Muscle layer of colon (tissue), 2 donors: ENCODE measurements around the gene OR2L8.
"Not testable (repeated sequence)": the region's sequence is repeated elsewhere in the genome, so short reads cannot be mapped to it uniquely, and the experiment has no call there.

Experiments used
- H3K27ac ChIP-seq: one replicate; pipeline ENCODE4 v1.7.0; 2013; ENCODE audit warnings: low read depth, mild to moderate bottlenecking, low read length, moderate library complexity
- H3K27me3 ChIP-seq, 2 donors: one replicate each; pipeline ENCODE4 v1.7.0; 2013; ENCODE audit warnings: low read length in 2 of 2, mild to moderate bottlenecking in 2 of 2; ENCODE audit not compliant: insufficient read depth in 2 of 2, control insufficient read depth in 1 of 2
- H3K36me3 ChIP-seq: one replicate; pipeline ENCODE4 v1.7.0; 2013; ENCODE audit warnings: mild to moderate bottlenecking, low read length; ENCODE audit not compliant: insufficient read depth
- H3K4me1 ChIP-seq: one replicate; pipeline ENCODE4 v1.7.0; 2013; ENCODE audit warnings: mild to moderate bottlenecking, low read length; ENCODE audit not compliant: insufficient read depth
- H3K4me3 ChIP-seq, 2 donors: one replicate each; pipeline ENCODE4 v1.7.0; 2013; ENCODE audit warnings: low read length in 2 of 2, low read depth in 1 of 2, mild to moderate bottlenecking in 1 of 2, moderate library complexity in 1 of 2
- H3K9ac ChIP-seq: one replicate; pipeline ENCODE4 v1.7.0; 2013; ENCODE audit warnings: low read length
- H3K9me3 ChIP-seq: one replicate; pipeline ENCODE4 v1.7.0; 2013; ENCODE audit warnings: mild to moderate bottlenecking, low read length
- donor health status: abdominal sarcoma.
- donor health status: Adenocarcinoma of cecum.

The OR2L8 gene

DNA sequence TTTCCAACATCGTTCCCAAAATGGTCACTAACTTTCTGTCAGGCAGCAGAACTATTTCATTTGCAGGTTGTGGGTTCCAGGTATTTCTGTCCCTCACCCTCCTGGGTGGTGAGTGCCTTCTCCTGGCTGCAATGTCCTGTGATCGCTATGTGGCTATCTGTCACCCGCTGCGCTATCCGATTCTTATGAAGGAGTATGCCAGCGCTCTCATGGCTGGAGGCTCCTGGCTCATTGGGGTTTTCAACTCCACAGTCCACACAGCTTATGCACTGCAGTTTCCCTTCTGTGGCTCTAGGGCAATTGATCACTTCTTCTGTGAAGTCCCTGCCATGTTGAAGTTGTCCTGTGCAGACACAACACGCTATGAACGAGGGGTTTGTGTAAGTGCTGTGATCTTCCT is 14.7 kb upstream of the OR2L8 start:
- no peaks in the 10 kb centered on the region for H3K4me1 ChIP-seq
- no peak overlapping the region for H3K27ac ChIP-seq
- no peak overlapping the region for H3K4me3 ChIP-seq
- H3K27me3 ChIP-seq, result peaks cover 0 to 7% of the 10 kb centered on the region in 2 donors
- no peak overlapping the region for H3K9ac ChIP-seq
- H3K9me3 ChIP-seq, result no peaks in the 10 kb centered on the region
- no peaks in the 10 kb centered on the region for H3K36me3 ChIP-seq

- Histone ChIP-seq H3K36me3 (no peaks in the 10 kb centered on the region), H3K27me3 (peaks cover 0 to 7% of the 10 kb centered on the region in 2 donors), H3K4me1 (no peaks in the 10 kb centered on the region), H3K4me3 (no peak overlapping the region), H3K27ac (no peak overlapping the region), H3K9me3 (no peaks in the 10 kb centered on the region), H3K9ac (no peak overlapping the region)
Measured at GRCh38 chr1:247935781-247936180, 12.9 kb upstream of the OR2L8 start.

GRCh38 chr1:247936415-247936814 is 12.2 kb upstream of the OR2L8 start:
- Histone ChIP-seq H3K27me3 (peaks cover 0 to 7% of the 10 kb centered on the region in 2 donors), H3K36me3 (no peaks in the 10 kb centered on the region), H3K9me3 (no peaks in the 10 kb centered on the region), H3K27ac (no peak overlapping the region), H3K4me1 (no peaks in the 10 kb centered on the region), H3K9ac (no peak overlapping the region), H3K4me3 (no peak overlapping the region)

- H3K9me3 ChIP-seq, H3K36me3 ChIP-seq, H3K27ac ChIP-seq, H3K27me3 ChIP-seq, H3K4me3 ChIP-seq, H3K9ac ChIP-seq, H3K4me1 ChIP-seq: not testable (repeated sequence)
Measured at GRCh38 chr1:247936965-247937734, 11.5 kb upstream of the OR2L8 start.

GRCh38 chr1:247942624-247943023 is 6.0 kb upstream of the OR2L8 start:
- H3K9me3 ChIP-seq, result no peaks in the 10 kb centered on the region
- H3K36me3 ChIP-seq, result no peaks in the 10 kb centered on the region
- H3K27me3 ChIP-seq, result no peaks in the 10 kb centered on the region
- no peak overlapping the region for H3K27ac ChIP-seq
- H3K4me3 ChIP-seq, result no peak overlapping the region
- H3K4me1 ChIP-seq, result no peaks in the 10 kb centered on the region
- no peak overlapping the region for H3K9ac ChIP-seq

DNA sequence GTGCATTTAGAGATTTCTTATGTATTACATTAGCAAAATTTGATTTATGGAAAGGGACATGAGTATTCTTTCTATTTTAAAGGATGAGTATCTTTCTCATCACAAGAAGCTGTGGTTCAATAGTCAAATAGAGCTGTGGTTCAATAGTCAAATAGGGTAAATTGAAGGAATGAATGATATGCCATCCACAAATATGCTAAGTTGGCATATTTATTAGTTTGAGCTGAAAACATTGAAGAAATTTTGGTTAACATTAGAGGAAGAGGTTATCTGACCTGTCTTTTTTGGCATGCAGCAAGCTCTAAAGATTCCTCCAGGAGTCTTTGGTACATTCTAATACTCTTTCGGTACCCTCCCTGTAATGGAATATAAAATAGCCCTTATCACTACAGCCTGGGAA is 4.8 kb downstream of the OR2L8 start:
- Histone ChIP-seq H3K9ac (no peak overlapping the region), H3K27me3 (no peaks in the 10 kb centered on the region), H3K4me3 (no peak overlapping the region), H3K9me3 (no peaks in the 10 kb centered on the region), H3K36me3 (no peaks in the 10 kb centered on the region), H3K27ac (no peak overlapping the region), H3K4me1 (no peaks in the 10 kb centered on the region)

DNA sequence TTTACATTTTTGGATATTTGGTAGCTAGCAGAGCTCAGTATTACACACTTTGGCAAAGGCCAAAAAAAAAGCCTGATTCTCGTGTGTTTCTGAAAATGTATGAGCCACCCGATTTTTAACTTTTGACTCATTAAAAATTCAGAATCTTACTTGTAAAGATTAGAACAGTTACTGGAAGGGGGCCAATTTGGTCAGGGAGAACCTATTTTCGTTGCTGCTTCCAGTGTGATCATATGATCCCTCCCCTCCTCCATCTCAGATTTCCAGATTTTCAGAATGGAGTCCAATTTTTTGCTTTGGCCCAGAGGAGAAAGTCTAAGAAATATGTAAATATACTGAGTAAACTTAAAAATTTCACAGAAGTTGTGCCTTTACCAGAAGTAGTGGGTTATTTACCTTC is 13.1 kb downstream of the OR2L8 start:
- H3K27me3 ChIP-seq, result no peaks in the 10 kb centered on the region
- H3K4me1 ChIP-seq, result no peaks in the 10 kb centered on the region
- no peak overlapping the region for H3K27ac ChIP-seq
- no peaks in the 10 kb centered on the region for H3K9me3 ChIP-seq
- H3K4me3 ChIP-seq, result no peak overlapping the region
- H3K36me3 ChIP-seq, result no peaks in the 10 kb centered on the region
- no peak overlapping the region for H3K9ac ChIP-seq

- H3K27ac ChIP-seq, result no peak overlapping the region
- H3K4me1 ChIP-seq, result no peaks in the 10 kb centered on the region
- H3K4me3 ChIP-seq, result no peak overlapping the region
- H3K9me3 ChIP-seq, result no peaks in the 10 kb centered on the region
- no peak overlapping the region for H3K9ac ChIP-seq
- no peaks in the 10 kb centered on the region for H3K36me3 ChIP-seq
- H3K27me3 ChIP-seq, result no peaks in the 10 kb centered on the region
Measured at GRCh38 chr1:247962911-247963588, 14.4 kb downstream of the OR2L8 start.

DNA sequence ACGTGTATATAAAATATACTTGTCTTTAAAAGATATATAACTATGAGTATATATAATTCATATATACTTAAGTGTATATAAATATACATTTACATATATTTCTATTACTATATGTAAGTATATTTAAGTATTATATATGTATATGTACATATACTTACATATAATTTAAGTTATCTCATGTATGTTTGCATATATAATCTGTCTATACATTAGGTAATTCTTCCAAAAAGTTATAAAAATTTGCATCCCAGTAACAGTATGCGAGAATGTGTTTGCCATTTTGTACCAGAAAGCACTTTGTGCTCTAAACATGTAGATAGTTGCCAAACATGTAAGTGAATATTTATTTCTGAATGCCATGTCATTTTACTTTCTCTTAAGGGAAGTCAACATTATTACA is 16.3 kb downstream of the OR2L8 start, which contains the start of gene OR2AK2:
TSS of gene OR2AK2 (plus strand) at position 301 of the 400 bp plus-strand sequence. CDS start 144 bp downstream, outside the sequence.
- H3K36me3 ChIP-seq, result no peaks in the 10 kb centered on the region
- no peak within 1 kb of the TSS for H3K9ac ChIP-seq
- no peaks in the 10 kb centered on the region for H3K9me3 ChIP-seq
- H3K4me3 ChIP-seq, result no peak within 1 kb of the TSS
- no peaks in the 10 kb centered on the region for H3K27me3 ChIP-seq
- no peaks in the 10 kb centered on the region for H3K4me1 ChIP-seq
- no peak within 1 kb of the TSS for H3K27ac ChIP-seq

DNA sequence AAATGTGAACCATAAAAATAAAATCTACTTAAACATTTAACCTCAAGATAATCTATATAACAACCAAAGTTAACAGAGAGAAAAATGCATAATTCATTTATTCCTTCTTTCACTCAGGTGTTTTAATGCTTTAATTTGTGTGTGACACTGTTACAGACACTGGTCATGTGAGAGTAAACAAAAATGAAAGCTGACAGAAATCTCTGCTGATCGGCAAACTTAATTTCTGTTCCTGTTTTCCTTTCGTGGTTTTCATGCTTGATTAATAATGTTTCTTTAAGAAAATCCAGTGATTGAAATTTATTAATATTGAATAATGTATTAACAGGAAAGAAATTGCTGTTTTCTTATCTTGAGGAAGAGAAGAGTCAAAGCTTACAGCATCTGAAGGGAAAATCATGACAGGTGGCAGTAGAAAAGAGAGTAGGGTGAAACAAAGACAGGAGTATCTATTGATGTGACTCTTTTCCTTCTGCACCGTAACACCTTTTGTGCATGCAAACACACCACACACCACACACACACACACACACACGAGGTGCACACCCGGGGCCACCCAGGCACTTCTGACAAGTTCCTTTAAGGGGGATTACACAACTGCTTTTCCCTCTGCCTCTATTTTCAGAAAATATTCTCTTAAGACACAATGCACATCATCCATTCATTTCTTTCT is 18.0 kb downstream of the OR2L8 start:
- Histone ChIP-seq H3K4me1 (no peaks in the 10 kb centered on the region), H3K36me3 (no peaks in the 10 kb centered on the region), H3K9me3 (no peaks in the 10 kb centered on the region), H3K9ac (no peak overlapping the region), H3K4me3 (no peak overlapping the region), H3K27me3 (no peaks in the 10 kb centered on the region), H3K27ac (no peak overlapping the region)

GRCh38 chr1:247992986-247993385 is 44.3 kb downstream of the OR2L8 start:
- Histone ChIP-seq H3K4me1 (no peaks in the 10 kb centered on the region), H3K27me3 (no peaks in the 10 kb centered on the region), H3K9ac (no peak overlapping the region), H3K9me3 (no peaks in the 10 kb centered on the region), H3K36me3 (no peaks in the 10 kb centered on the region), H3K4me3 (no peak overlapping the region), H3K27ac (no peak overlapping the region)
